Measurements from ENCODE around the gene KRT20. TPM values are rescaled to one million over a fixed set of nuclear protein-coding genes. Genes with fewer than 3 reads are reported as not detected.

The KRT20 gene
- total and polyA plus RNA-seq, 2 of the 4 experiments (the other 2 are of a cell fraction) = not detected

DNA sequence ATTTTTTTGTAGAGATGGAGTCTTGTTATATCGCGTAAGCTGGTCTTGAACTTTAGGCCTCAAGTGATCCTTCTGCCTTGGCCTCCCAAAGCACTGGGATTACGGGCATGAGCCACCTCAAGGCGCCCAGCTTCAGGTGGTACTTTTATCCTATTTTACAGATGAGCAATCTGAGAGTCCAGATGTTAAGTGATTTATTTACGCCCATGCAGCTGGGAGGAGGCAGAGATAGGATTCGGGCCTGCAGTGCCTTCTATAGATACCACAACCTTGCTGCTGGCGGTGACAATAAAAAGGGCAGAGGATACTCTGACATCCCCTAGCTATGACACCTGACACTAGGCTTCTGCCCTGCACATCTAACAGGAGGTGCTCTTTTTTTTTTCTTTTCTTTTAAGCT is 13.7 kb downstream of the KRT20 start:
- Histone ChIP-seq H2BK120ac (ENCODE audit: low read depth, low read length) (no peak overlapping the region), H2BK5ac (ENCODE audit: low read depth, low read length, poor library complexity, severe bottlenecking) (no peak overlapping the region), H2BK20ac (ENCODE audit: low read depth, low read length) (no peak overlapping the region), H3K9me3 (ENCODE audit: control insufficient read depth, insufficient read depth, low read length) (no peaks in the 10 kb centered on the region), H2AK5ac (ENCODE audit: low read depth, low read length) (no peak overlapping the region), H2AFZ (replicated peaks; ENCODE audit: low read length, poor library complexity) (no peak overlapping the region), H4K91ac (ENCODE audit: insufficient read depth, low read depth, low read length) (no peak overlapping the region), H3K9ac (ENCODE audit: low read depth, low read length) (no peak overlapping the region), H3K23ac (ENCODE audit: low read depth, low read length) (no peak overlapping the region), H3K14ac (replicated peaks; ENCODE audit: low read depth, low read length) (no peak overlapping the region), H3K4ac (ENCODE audit: low read depth, low read length) (no peak overlapping the region), H4K5ac (ENCODE audit: low read depth, low read length) (no peak overlapping the region), H3K18ac (ENCODE audit: low read depth, low read length) (no peak overlapping the region), H3K27me3 (ENCODE audit: control insufficient read depth, insufficient read depth, low read length) (no peaks in the 10 kb centered on the region; the same call in 1 of the 2 replicates), H2AK9ac (replicated peaks; ENCODE audit: low read depth, low read length, poor library complexity) (no peak overlapping the region), H3K27ac (ENCODE audit: insufficient read depth, low read length) (no peak overlapping the region), H4K20me1 (ENCODE audit: insufficient read depth, low read length) (no peaks in the 10 kb centered on the region), H2BK15ac (ENCODE audit: low read depth, low read length) (no peak overlapping the region), H3K4me3 (ENCODE audit: insufficient read depth, low read depth, low read length) (no peak overlapping the region), H3K79me1 (ENCODE audit: low read depth in 1 of 2, low read length in 2 of 2) (no peaks in the 10 kb centered on the region), H3K56ac (ENCODE audit: extremely low read depth, insufficient read depth, low read length) (no peak overlapping the region), H3K36me3 (ENCODE audit: control insufficient read depth, insufficient read depth, low read length) (no peaks in the 10 kb centered on the region), H3K4me2 (ENCODE audit: low read depth, low read length) (no peak overlapping the region), H3K9me1 (ENCODE audit: insufficient read depth, low read length) (no peaks in the 10 kb centered on the region), H3K4me1 (ENCODE audit: control insufficient read depth, insufficient read depth, low read length) (peaks cover 2% of the 10 kb centered on the region), H4K8ac (ENCODE audit: low read depth in 2 of 2, low read length in 2 of 2) (no peak overlapping the region)
- no peak for TF ChIP-seq SMC3 (IDR thresholded peaks at IDR 0.05; ENCODE audit: low read depth, low read length)
- TF ChIP-seq MAZ (IDR thresholded peaks at IDR 0.05; ENCODE audit: borderline replicate concordance, low read depth, low read length) = no peak
- no peak for TF ChIP-seq MXI1 (IDR thresholded peaks at IDR 0.05; ENCODE audit: borderline replicate concordance, low read depth, low read length)
- no peak for TF ChIP-seq NFE2L2 (IDR thresholded peaks at IDR 0.05; ENCODE audit: low read depth, low read length)
- WGBS, 2 experiments (ENCODE audit: extremely low coverage in 2 of 2, insufficient read length in 1 of 2) = 100% methylated on average over 1 of the region's 7 CpGs; no CpG with 5 or more reads in 1 of the 2 experiments
- dilution Hi-C loops (cut with HindIII; ENCODE audit: low sequenced_read_pairs, unreplicated experiment) (no loop called here), in situ Hi-C loops (cut with MboI; ENCODE audit: low sequenced_read_pairs) (no loop called here), intact Hi-C loops (cut with micrococcal nuclease) (no loop called here)
- DNase-seq (no peak), ATAC-seq (ENCODE audit: low read depth) (no peak)
- ChIA-PET CTCF (no interaction called here), POLR2A (ENCODE audit: unreplicated experiment) (no interaction called here)
- BruUV-seq (replicated peaks) = no TSS peak
